ENCODE measurements around the gene MYL6B. TPM values are rescaled to one million over a fixed set of nuclear protein-coding genes. Genes with fewer than 3 reads are reported as not detected.

The MYL6B gene
- 19.5 TPM for total RNA-seq
- long read RNA-seq, partial matches to known transcripts: 0 of 11 reads
- long read RNA-seq, other reads (novel, unspliced or antisense): 8 of 11 reads

GRCh38 chr12:56152132-56152755 lies at the start of gene MYL6B:
MYL6B (plus strand) TSS chr12:56152587; CDS start chr12:56153919, 1,332 bp downstream.
- H3K4me3 ChIP-seq: peak within 1 kb of the TSS; percentile 79
- ATAC-seq: peak; percentile 98
- intact Hi-C loops (cut with DNase I): no loop called here
- H3K27ac ChIP-seq: peak within 1 kb of the TSS; percentile 94
- peak; percentile 97 for DNase-seq
- H3K9me3 ChIP-seq: no peaks in the 10 kb centered on the region
- peaks cover 16% of the 10 kb centered on the region for H3K4me1 ChIP-seq
- no peaks in the 10 kb centered on the region for H3K27me3 ChIP-seq
- TF ChIP-seq CTCF (IDR thresholded peaks at IDR 0.05): no peak
- H3K36me3 ChIP-seq: no peaks in the 10 kb centered on the region

GRCh38 chr12:56102683-56103065 lies 49.7 kb upstream of the MYL6B start:
- intact Hi-C loops (cut with DNase I): no loop called here
- Histone ChIP-seq H3K4me3 (no peak overlapping the region), H3K36me3 (peaks cover 10% of the 10 kb centered on the region), H3K27ac (peak overlapping the region; percentile 88), H3K27me3 (no peaks in the 10 kb centered on the region), H3K4me1 (peaks cover 21% of the 10 kb centered on the region), H3K9me3 (no peaks in the 10 kb centered on the region)
- TF ChIP-seq CTCF (IDR thresholded peaks at IDR 0.05): no peak
- DNase-seq (no peak), ATAC-seq (no peak)

- intact Hi-C loops (cut with DNase I): no loop called here
- DNase-seq (no peak), ATAC-seq (no peak)
- no peak for TF ChIP-seq CTCF (IDR thresholded peaks at IDR 0.05)
- Histone ChIP-seq H3K9me3 (no peaks in the 10 kb centered on the region), H3K27ac (peak overlapping the region; percentile 88), H3K4me3 (peak overlapping the region; percentile 83), H3K4me1 (peaks cover 21% of the 10 kb centered on the region), H3K36me3 (peaks cover 15% of the 10 kb centered on the region), H3K27me3 (no peaks in the 10 kb centered on the region)
Observed at GRCh38 chr12:56103066-56103711, 49.2 kb upstream of the MYL6B start.

GRCh38 chr12:56103823-56104108 lies 48.6 kb upstream of the MYL6B start:
- ATAC-seq: no peak
- no peaks in the 10 kb centered on the region for H3K9me3 ChIP-seq
- H3K27ac ChIP-seq: peak overlapping the region; percentile 88
- no peak for DNase-seq
- intact Hi-C loops (cut with DNase I): no loop called here
- peaks cover 21% of the 10 kb centered on the region for H3K4me1 ChIP-seq
- H3K27me3 ChIP-seq: no peaks in the 10 kb centered on the region
- peaks cover 21% of the 10 kb centered on the region for H3K36me3 ChIP-seq
- peak overlapping the region; percentile 83 for H3K4me3 ChIP-seq
- no peak for TF ChIP-seq CTCF (IDR thresholded peaks at IDR 0.05)

- peak; percentile 98 for ATAC-seq
- intact Hi-C loops (cut with DNase I): no loop called here
- Histone ChIP-seq H3K27me3 (no peaks in the 10 kb centered on the region), H3K4me1 (peaks cover 21% of the 10 kb centered on the region), H3K9me3 (no peaks in the 10 kb centered on the region), H3K27ac (peak within 1 kb of the TSS; percentile 88), H3K36me3 (peaks cover 26% of the 10 kb centered on the region), H3K4me3 (peak within 1 kb of the TSS; percentile 83)
- DNase-seq: peak; percentile 99
- no peak for TF ChIP-seq CTCF (IDR thresholded peaks at IDR 0.05)
Observed at GRCh38 chr12:56104109-56104814, 48.1 kb upstream of the MYL6B start, which contains the start of gene PA2G4. PA2G4 (plus strand) TSS chr12:56104559; CDS start chr12:56104738, 179 bp downstream.

Data from upper lobe of right lung (tissue), 1 donor.